GM06990 (cell line): ENCODE measurements around the gene STK32B.

Source experiments
- DNase-seq: peaks from one replicate; pipeline ENCODE4 v3.0.0-alpha.2; 2011; ENCODE audit not compliant: insufficient read length; ENCODE audit errors: extremely low read depth
- H3K27me3 ChIP-seq: replicated peaks from 2 replicates; pipeline ENCODE4 v1.6.0; 2011; ENCODE audit warnings: low read length; ENCODE audit not compliant: control insufficient read depth, insufficient read depth
- H3K36me3 ChIP-seq: 2 replicates; pipeline ENCODE4 v1.5.1; 2011; ENCODE audit warnings: low read length; ENCODE audit not compliant: control insufficient read depth, insufficient read depth
- H3K4me3 ChIP-seq: replicated peaks from 2 replicates; pipeline ENCODE4 v1.5.1; 2011; ENCODE audit warnings: low read depth, mild to moderate bottlenecking, control low read depth, low read length
- TF ChIP-seq, protein P1 (sequence below): IDR thresholded peaks from 2 replicates; pipeline ENCODE4 v1.5.1; 2011; ENCODE audit warnings: low read length, control low read depth, mild to moderate bottlenecking, inconsistent platforms; ENCODE audit not compliant: insufficient read depth, poor library complexity, severe bottlenecking

The STK32B gene

DNA sequence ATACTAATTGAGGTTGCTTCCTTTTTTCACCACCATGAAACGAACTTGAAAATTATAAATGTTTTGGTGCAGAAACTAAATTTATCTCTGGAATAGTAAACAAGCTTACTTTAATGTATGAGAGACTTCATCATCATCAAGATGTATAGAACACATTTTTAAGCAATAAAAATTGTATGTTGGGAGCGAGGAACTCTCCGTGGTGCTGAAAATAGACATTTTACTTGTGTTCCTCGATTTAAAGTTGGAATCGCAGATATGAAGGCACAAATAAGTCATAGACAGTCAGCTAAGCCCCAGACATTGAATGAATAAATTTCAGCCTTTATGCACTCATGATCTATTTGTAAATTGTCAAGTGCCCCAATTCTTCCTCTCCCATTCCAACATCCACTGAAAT, 310.7 kb downstream of the STK32B start:
- Histone ChIP-seq H3K36me3 (no peaks in the 10 kb centered on the region), H3K27me3 (no peaks in the 10 kb centered on the region), H3K4me3 (no peak overlapping the region)
- no peak for DNase-seq
- TF ChIP-seq, protein P1, sequence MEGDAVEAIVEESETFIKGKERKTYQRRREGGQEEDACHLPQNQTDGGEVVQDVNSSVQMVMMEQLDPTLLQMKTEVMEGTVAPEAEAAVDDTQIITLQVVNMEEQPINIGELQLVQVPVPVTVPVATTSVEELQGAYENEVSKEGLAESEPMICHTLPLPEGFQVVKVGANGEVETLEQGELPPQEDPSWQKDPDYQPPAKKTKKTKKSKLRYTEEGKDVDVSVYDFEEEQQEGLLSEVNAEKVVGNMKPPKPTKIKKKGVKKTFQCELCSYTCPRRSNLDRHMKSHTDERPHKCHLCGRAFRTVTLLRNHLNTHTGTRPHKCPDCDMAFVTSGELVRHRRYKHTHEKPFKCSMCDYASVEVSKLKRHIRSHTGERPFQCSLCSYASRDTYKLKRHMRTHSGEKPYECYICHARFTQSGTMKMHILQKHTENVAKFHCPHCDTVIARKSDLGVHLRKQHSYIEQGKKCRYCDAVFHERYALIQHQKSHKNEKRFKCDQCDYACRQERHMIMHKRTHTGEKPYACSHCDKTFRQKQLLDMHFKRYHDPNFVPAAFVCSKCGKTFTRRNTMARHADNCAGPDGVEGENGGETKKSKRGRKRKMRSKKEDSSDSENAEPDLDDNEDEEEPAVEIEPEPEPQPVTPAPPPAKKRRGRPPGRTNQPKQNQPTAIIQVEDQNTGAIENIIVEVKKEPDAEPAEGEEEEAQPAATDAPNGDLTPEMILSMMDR = no peak

DNA sequence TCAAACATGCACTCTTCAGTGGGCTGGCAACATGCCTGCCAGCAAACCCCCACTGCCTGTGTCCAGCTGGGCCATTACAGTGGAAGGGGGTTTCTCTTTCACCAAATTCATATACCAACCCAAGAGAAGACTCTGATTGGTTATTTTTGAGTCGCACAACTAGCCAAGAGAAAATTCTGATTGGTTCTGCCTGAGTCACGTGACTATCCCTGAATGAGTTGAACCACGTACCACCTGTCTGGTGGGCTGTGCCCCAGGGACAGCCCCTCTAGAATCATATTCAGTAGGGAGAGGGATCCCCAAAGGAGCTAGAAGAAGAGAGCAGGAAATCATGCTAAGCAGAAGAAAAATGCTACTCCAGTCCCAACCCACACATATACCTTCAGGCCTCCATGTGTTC, 313.1 kb downstream of the STK32B start:
- no peak for DNase-seq

DNA sequence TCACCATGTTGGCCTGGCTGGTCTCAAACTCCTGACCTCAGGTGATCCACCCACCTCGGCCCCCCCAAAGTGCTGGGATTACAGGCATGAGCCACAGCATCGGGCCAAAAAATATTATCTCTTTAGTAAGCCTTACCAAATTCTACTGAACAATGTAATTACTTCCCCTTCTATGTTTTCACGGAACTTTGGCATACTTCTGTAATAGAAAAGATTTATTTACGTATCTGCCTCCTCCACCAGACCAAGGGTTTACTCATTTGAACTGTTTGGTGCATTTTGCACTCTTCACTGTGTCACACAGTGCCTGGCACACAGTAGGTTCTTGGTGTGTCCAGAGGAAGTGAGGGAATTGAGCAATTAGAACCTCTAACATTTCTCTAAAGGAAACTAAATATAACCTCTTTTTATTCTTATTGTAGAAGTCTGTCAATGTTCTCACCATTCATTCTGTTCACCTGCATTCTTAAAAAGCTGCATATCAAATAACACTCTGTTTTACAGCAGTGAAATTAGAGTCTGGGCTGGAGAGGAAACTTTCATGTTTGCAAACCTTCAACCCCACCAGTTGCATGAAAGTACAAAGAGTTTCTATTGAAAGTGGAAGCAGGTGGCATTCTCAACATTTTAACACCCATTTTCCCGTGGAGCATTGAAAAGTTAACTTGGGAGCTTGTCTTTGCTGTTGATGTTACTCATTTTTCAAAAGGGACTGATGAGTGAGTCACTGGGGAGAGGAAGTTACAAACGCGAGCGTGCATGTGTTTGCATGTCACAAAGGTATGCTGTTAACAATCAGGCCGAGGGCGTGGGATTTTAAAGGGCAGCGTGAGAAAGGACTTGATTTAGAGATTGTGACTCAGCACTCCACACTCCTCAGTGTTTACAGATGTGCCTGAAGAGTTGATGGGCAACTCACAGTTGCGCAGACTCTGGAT, 314.1 kb downstream of the STK32B start:
- H3K27me3 ChIP-seq = no peaks in the 10 kb centered on the region
- no peak overlapping the region for H3K4me3 ChIP-seq
- TF ChIP-seq, protein P1 = no peak
- H3K36me3 ChIP-seq = no peaks in the 10 kb centered on the region
- DNase-seq = no peak

More for the DNA sequence above, 313.1 kb downstream of the STK32B start:
- Histone ChIP-seq H3K4me3 (no peak overlapping the region), H3K27me3 (no peaks in the 10 kb centered on the region), H3K36me3 (no peaks in the 10 kb centered on the region)
- TF ChIP-seq, protein P1 = no peak

DNA sequence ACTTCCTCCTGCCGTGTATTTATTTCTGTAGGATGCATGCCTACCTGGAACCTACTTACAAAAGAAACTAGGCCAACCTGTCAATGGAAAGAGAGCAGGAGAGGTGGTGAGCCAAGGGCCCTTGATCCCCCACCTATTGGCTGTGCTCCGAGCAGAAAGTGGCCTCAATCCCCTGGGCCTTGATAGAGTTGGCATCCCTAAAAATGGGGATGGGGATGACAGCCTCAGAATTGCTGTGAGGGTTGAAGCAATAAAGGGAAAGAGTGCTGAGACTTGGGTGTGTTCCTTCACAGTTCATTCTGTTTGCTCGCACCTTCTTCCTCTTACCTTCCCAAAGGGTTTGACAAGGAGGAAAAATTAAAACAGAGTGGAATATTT, 314.7 kb downstream of the STK32B start:
- TF ChIP-seq, protein P1 = no peak

DNA sequence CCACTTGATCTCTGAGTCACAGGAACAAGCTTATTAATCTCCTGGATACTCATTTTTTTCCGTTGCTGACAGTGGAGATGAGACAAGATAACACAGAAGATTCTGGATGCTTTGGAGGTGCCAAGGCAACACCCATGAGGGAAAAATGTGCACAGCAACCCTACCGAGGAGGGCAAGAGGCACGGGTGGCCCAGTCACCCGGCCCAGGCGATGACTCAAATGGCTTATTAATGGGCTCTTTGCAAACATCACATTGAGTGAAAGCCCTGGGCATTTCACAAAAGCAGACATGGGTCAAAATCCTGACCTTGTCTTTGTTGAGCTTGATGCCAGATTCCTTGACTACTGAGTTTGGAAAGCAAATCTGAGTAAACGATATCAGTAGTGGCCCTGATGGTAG, 315.1 kb downstream of the STK32B start:
- H3K27me3 ChIP-seq = no peaks in the 10 kb centered on the region
- TF ChIP-seq, protein P1 = no peak
- no peak overlapping the region for H3K4me3 ChIP-seq
- no peaks in the 10 kb centered on the region for H3K36me3 ChIP-seq
- DNase-seq = no peak

More for the DNA sequence above, 314.7 kb downstream of the STK32B start:
- DNase-seq = no peak
- no peaks in the 10 kb centered on the region for H3K36me3 ChIP-seq
- no peak overlapping the region for H3K4me3 ChIP-seq
- H3K27me3 ChIP-seq = no peaks in the 10 kb centered on the region

DNA sequence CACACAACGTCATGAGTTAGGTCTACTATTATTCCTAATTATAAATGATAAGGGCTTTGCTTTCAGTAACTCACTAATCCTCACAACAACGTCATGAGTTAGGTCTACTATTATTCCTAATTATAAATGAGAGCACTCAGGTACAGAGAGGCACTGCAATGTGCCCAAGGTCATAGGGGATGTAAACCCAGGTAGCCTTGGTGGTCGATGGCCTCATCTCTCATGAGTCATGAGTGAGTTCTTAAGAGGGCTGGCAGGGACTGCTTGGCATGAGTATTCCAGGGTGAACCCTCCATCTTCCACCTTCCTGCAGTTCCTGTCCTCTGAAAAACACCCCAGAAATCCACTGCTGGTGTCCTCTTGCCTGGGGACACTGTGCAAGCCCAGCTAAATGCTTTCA, 317.1 kb downstream of the STK32B start:
- Histone ChIP-seq H3K36me3 (no peaks in the 10 kb centered on the region), H3K27me3 (no peaks in the 10 kb centered on the region), H3K4me3 (no peak overlapping the region)
- DNase-seq = no peak
- TF ChIP-seq, protein P1 = no peak
